ENCODE data around the gene ARRB1. TPM values are rescaled to one million over a fixed set of nuclear protein-coding genes. Genes with fewer than 3 reads are reported as not detected.
A peak's percentile ranks its signal among the peaks of the same experiment; 100 is the strongest.

The ARRB1 gene
- total RNA-seq, 1 donor from 2014 or later: 38.0 TPM

- DNase-seq: no peak
- H3K9me3 Mint-ChIP-seq (ENCODE audit: unreplicated experiment): no peaks in the 10 kb centered on the region
- no peaks in the 10 kb centered on the region for H3K36me3 Mint-ChIP-seq (ENCODE audit: unreplicated experiment)
- H3K27ac Mint-ChIP-seq (ENCODE audit: unreplicated experiment): no peak overlapping the region
- H3K27me3 Mint-ChIP-seq (ENCODE audit: unreplicated experiment): peaks cover 1% of the 10 kb centered on the region
- no peaks in the 10 kb centered on the region for H3K4me1 Mint-ChIP-seq (ENCODE audit: low read depth, unreplicated experiment)
- TF ChIP-seq CTCF (IDR thresholded peaks at IDR 0.05; ENCODE audit: partially characterized antibody, unreplicated experiment): peak; percentile 41
- no peak overlapping the region for H3K4me3 Mint-ChIP-seq (ENCODE audit: unreplicated experiment)
These were observed 102.6 kb downstream of the ARRB1 start for GRCh38 chr11:75248924-75249256.

- Mint-ChIP-seq H3K9me3 (ENCODE audit: unreplicated experiment) (peaks cover 4% of the 10 kb centered on the region), H3K27ac (ENCODE audit: unreplicated experiment) (no peak overlapping the region), H3K36me3 (ENCODE audit: unreplicated experiment) (no peaks in the 10 kb centered on the region), H3K27me3 (ENCODE audit: unreplicated experiment) (peaks cover 14% of the 10 kb centered on the region), H3K4me1 (ENCODE audit: low read depth, unreplicated experiment) (no peaks in the 10 kb centered on the region), H3K4me3 (ENCODE audit: unreplicated experiment) (no peak overlapping the region)
- no peak for DNase-seq
- TF ChIP-seq CTCF (IDR thresholded peaks at IDR 0.05; ENCODE audit: partially characterized antibody, unreplicated experiment): no peak
These were observed 104.7 kb downstream of the ARRB1 start for GRCh38 chr11:75246671-75247350.

- TF ChIP-seq CTCF (IDR thresholded peaks at IDR 0.05; ENCODE audit: partially characterized antibody, unreplicated experiment): no peak
- DNase-seq: no peak
- H3K4me3 Mint-ChIP-seq (ENCODE audit: unreplicated experiment): no peak overlapping the region
- peaks cover 14% of the 10 kb centered on the region for H3K27me3 Mint-ChIP-seq (ENCODE audit: unreplicated experiment)
- peaks cover 4% of the 10 kb centered on the region for H3K9me3 Mint-ChIP-seq (ENCODE audit: unreplicated experiment)
- no peaks in the 10 kb centered on the region for H3K36me3 Mint-ChIP-seq (ENCODE audit: unreplicated experiment)
- no peaks in the 10 kb centered on the region for H3K4me1 Mint-ChIP-seq (ENCODE audit: low read depth, unreplicated experiment)
- H3K27ac Mint-ChIP-seq (ENCODE audit: unreplicated experiment): no peak overlapping the region
These were observed 105.3 kb downstream of the ARRB1 start for GRCh38 chr11:75246006-75246670.

- peaks cover 14% of the 10 kb centered on the region for H3K27me3 Mint-ChIP-seq (ENCODE audit: unreplicated experiment)
- no peaks in the 10 kb centered on the region for H3K4me1 Mint-ChIP-seq (ENCODE audit: low read depth, unreplicated experiment)
- TF ChIP-seq CTCF (IDR thresholded peaks at IDR 0.05; ENCODE audit: partially characterized antibody, unreplicated experiment): no peak
- no peaks in the 10 kb centered on the region for H3K36me3 Mint-ChIP-seq (ENCODE audit: unreplicated experiment)
- H3K9me3 Mint-ChIP-seq (ENCODE audit: unreplicated experiment): peaks cover 4% of the 10 kb centered on the region
- no peak overlapping the region for H3K4me3 Mint-ChIP-seq (ENCODE audit: unreplicated experiment)
- no peak for DNase-seq
- H3K27ac Mint-ChIP-seq (ENCODE audit: unreplicated experiment): no peak overlapping the region
These were observed 106.0 kb downstream of the ARRB1 start for GRCh38 chr11:75245356-75246005.

All from glutamatergic neuron (in vitro differentiated cells).